Measurements from ENCODE around the gene TIMM17B.

TIMM17B gene

GRCh38 chrX:48904626-48905025, 7.1 kb upstream of the TIMM17B start:
- H4K20me1 ChIP-seq (ENCODE audit: insufficient read depth, low read length), result no peaks in the 10 kb centered on the region
- no peak overlapping the region for H3K27ac ChIP-seq (ENCODE audit: low read length)
- H3K36me3 ChIP-seq (replicated peaks; ENCODE audit: low read depth, low read length), result peaks cover 16% of the 10 kb centered on the region
- no peak for TF ChIP-seq CTCF (IDR thresholded peaks at IDR 0.05; ENCODE audit: low read depth, low read length)
- no peak for TF ChIP-seq EZH2phosphoT487 (IDR thresholded peaks at IDR 0.05; ENCODE audit: low read depth)
- H3K4me2 ChIP-seq (ENCODE audit: low read length), result no peak overlapping the region
- no peak overlapping the region for H3K4me3 ChIP-seq (ENCODE audit: low read length)
- peaks cover under 1% of the 10 kb centered on the region; the same call in 1 of the 2 replicates for H3K4me1 ChIP-seq (ENCODE audit: low read length)
- no peaks in the 10 kb centered on the region for H3K27me3 ChIP-seq (ENCODE audit: low read depth, low read length)
- no peaks in the 10 kb centered on the region for H3K9me3 ChIP-seq (ENCODE audit: insufficient read depth, low read length)
- no peak overlapping the region for H3K9ac ChIP-seq (ENCODE audit: low read length)
- H3K79me2 ChIP-seq (ENCODE audit: low read length), result peaks cover 11% of the 10 kb centered on the region
- H2AFZ ChIP-seq (ENCODE audit: low read depth, low read length), result no peak overlapping the region

GRCh38 chrX:48904180-48904579, 6.6 kb upstream of the TIMM17B start:
- peaks cover 20% of the 10 kb centered on the region for H3K36me3 ChIP-seq (replicated peaks; ENCODE audit: low read depth, low read length)
- peaks cover 15% of the 10 kb centered on the region for H3K79me2 ChIP-seq (ENCODE audit: low read length)
- H4K20me1 ChIP-seq (ENCODE audit: insufficient read depth, low read length), result no peaks in the 10 kb centered on the region
- no peak overlapping the region for H2AFZ ChIP-seq (ENCODE audit: low read depth, low read length)
- H3K9me3 ChIP-seq (ENCODE audit: insufficient read depth, low read length), result no peaks in the 10 kb centered on the region
- H3K4me3 ChIP-seq (ENCODE audit: low read length), result no peak overlapping the region
- H3K9ac ChIP-seq (ENCODE audit: low read length), result no peak overlapping the region
- no peak overlapping the region for H3K27ac ChIP-seq (ENCODE audit: low read length)
- H3K4me1 ChIP-seq (ENCODE audit: low read length), result peaks cover 5% of the 10 kb centered on the region
- no peaks in the 10 kb centered on the region for H3K27me3 ChIP-seq (ENCODE audit: low read depth, low read length)
- TF ChIP-seq CTCF (IDR thresholded peaks at IDR 0.05; ENCODE audit: low read depth, low read length) (no peak), EZH2phosphoT487 (IDR thresholded peaks at IDR 0.05; ENCODE audit: low read depth) (no peak)
- H3K4me2 ChIP-seq (ENCODE audit: low read length), result no peak overlapping the region

GRCh38 chrX:48903290-48903689, 5.7 kb upstream of the TIMM17B start:
- Histone ChIP-seq H3K27me3 (ENCODE audit: low read depth, low read length) (no peaks in the 10 kb centered on the region), H2AFZ (ENCODE audit: low read depth, low read length) (no peak overlapping the region), H3K9me3 (ENCODE audit: insufficient read depth, low read length) (no peaks in the 10 kb centered on the region), H3K9ac (ENCODE audit: low read length) (no peak overlapping the region), H3K4me2 (ENCODE audit: low read length) (no peak overlapping the region), H3K4me3 (ENCODE audit: low read length) (no peak overlapping the region), H3K27ac (ENCODE audit: low read length) (no peak overlapping the region), H3K4me1 (ENCODE audit: low read length) (peaks cover 8% of the 10 kb centered on the region), H3K36me3 (replicated peaks; ENCODE audit: low read depth, low read length) (peaks cover 21% of the 10 kb centered on the region), H4K20me1 (ENCODE audit: insufficient read depth, low read length) (no peaks in the 10 kb centered on the region), H3K79me2 (ENCODE audit: low read length) (peaks cover 24% of the 10 kb centered on the region)
- no peak for TF ChIP-seq CTCF (IDR thresholded peaks at IDR 0.05; ENCODE audit: low read depth, low read length)
- no peak for TF ChIP-seq EZH2phosphoT487 (IDR thresholded peaks at IDR 0.05; ENCODE audit: low read depth)

- TF ChIP-seq CTCF (IDR thresholded peaks at IDR 0.05; ENCODE audit: low read depth, low read length) (no peak), EZH2phosphoT487 (IDR thresholded peaks at IDR 0.05; ENCODE audit: low read depth) (no peak)
- no peaks in the 10 kb centered on the region for H3K27me3 ChIP-seq (ENCODE audit: low read depth, low read length)
- H3K9me3 ChIP-seq (ENCODE audit: insufficient read depth, low read length), result no peaks in the 10 kb centered on the region
- H4K20me1 ChIP-seq (ENCODE audit: insufficient read depth, low read length), result no peaks in the 10 kb centered on the region
- H3K4me1 ChIP-seq (ENCODE audit: low read length), result peaks cover 8% of the 10 kb centered on the region
- H3K27ac ChIP-seq (ENCODE audit: low read length), result no peak overlapping the region
- H3K9ac ChIP-seq (ENCODE audit: low read length), result no peak overlapping the region
- H3K4me2 ChIP-seq (ENCODE audit: low read length), result no peak overlapping the region
- H3K79me2 ChIP-seq (ENCODE audit: low read length), result peaks cover 26% of the 10 kb centered on the region
- H3K36me3 ChIP-seq (replicated peaks; ENCODE audit: low read depth, low read length), result peaks cover 21% of the 10 kb centered on the region
- no peak overlapping the region for H2AFZ ChIP-seq (ENCODE audit: low read depth, low read length)
- no peak overlapping the region for H3K4me3 ChIP-seq (ENCODE audit: low read length)
Observed at GRCh38 chrX:48902776-48903175, 5.2 kb upstream of the TIMM17B start.

All from OCI-LY3 (cell line).